GM19240 (cell line): ENCODE data around the gene PLA2G12A.

ENCODE experiments used
- DNase-seq: peaks from one replicate; pipeline ENCODE4 v3.0.0; 2011; ENCODE audit warnings: low spot score; ENCODE audit not compliant: insufficient read length

The PLA2G12A gene

DNA sequence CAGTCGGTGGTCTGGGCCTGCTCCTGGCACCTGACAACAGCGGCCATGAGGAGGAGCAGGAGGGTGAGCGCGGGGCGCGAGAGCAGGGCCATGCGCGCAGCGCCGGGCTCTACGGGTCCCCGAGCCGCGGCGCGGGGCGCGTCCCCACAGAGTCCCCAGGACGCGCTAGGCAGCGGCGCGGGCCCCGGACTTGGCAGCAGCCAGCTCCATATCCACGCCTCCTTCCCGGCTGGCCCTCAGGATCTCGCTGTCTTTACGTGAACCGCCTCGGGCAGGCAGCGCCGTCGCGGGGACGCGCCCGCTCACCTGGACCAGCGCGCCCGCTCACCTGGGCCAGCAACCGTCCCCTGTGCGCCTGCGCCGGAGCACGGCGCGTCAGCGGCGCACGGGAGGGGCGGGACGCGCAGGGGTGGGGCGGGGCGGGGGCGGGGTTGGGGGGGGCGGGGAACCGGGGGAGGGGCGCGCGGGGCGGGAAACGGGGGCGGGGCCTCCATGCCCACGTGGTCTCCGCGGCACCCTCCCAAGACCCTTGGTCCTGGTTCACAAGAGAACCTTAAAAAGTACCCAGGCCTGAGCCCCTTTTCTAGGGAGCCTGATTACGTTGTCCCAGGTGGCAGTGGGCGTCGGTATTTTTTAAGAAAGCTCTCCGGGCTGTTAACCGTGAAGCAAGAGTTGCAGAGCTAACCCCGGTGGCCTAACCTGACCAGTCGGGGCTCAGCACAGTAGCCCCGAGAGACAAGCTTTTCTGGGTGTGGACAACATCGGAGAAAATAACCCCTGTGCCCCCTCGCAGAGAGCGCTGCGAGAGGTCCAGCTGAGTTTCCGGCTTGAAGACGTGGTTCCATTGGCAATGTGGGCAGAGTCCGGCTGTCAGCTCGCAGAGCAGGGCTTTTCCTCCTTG, at the start of gene PLA2G12A:
TSS of gene PLA2G12A (minus strand) at position 353 of the 901 bp plus-strand sequence. CDS start at position 92, 261 bp downstream.
- peak; percentile 53 for DNase-seq

GRCh38 chr4:109764789-109765402, 35.0 kb upstream of the PLA2G12A start:
- no peak for DNase-seq

GRCh38 chr4:109764376-109764775, 34.5 kb upstream of the PLA2G12A start:
- DNase-seq, result no peak

DNA sequence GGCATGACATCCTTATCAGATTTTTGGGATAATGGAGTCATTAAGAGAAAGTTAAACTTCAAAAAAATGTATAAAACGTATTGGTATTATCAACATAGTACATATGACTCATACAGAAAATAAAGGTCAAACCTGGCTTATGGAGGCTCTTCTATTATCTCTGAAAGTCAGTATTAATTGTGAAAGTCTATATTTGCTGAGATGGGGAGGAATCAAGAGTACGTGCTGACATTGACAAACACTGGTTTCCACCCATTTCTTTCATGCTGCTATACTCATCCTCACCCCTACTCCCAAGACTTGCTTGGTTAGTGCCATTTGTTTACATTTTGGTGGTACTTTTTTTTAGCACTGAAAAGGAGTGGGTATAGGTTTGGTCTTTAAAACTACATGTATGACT, 30.8 kb upstream of the PLA2G12A start:
- no peak for DNase-seq

GRCh38 chr4:109755656-109756055, 25.8 kb upstream of the PLA2G12A start:
- DNase-seq, result no peak

- no peak for DNase-seq
Measured at GRCh38 chr4:109754093-109754857, 24.4 kb upstream of the PLA2G12A start.

GRCh38 chr4:109752525-109752924, 22.7 kb upstream of the PLA2G12A start:
- no peak for DNase-seq

- DNase-seq, result no peak
Measured at GRCh38 chr4:109751852-109752251, 22.0 kb upstream of the PLA2G12A start.

DNA sequence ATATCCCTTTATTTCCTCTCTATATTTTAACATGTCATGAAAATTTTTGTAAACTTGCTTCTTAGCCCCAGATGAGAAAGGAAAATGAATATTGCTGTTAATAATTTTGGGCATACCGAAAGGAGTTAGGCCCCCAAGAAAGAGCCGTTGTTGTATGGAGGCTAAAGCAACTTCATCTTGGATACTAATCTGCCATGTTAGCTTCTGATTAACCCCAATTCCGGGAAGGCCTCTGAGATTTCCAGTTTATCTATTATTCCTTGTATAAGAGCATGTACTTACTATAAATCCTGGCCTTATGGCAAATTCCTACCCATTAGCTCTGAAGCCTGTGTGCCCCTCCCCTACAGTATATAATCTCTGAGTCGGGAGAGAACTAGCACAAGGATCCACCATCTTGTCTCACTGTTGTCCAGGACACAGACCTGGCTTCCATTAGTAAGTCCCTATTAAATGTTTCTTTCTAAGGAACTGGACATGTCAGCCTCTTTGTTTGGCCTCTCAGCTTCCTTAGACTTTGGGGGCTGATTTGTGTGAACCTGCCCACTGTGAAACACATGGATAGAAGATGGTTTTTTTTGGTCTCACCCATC, 20.9 kb upstream of the PLA2G12A start:
- no peak for DNase-seq

DNA sequence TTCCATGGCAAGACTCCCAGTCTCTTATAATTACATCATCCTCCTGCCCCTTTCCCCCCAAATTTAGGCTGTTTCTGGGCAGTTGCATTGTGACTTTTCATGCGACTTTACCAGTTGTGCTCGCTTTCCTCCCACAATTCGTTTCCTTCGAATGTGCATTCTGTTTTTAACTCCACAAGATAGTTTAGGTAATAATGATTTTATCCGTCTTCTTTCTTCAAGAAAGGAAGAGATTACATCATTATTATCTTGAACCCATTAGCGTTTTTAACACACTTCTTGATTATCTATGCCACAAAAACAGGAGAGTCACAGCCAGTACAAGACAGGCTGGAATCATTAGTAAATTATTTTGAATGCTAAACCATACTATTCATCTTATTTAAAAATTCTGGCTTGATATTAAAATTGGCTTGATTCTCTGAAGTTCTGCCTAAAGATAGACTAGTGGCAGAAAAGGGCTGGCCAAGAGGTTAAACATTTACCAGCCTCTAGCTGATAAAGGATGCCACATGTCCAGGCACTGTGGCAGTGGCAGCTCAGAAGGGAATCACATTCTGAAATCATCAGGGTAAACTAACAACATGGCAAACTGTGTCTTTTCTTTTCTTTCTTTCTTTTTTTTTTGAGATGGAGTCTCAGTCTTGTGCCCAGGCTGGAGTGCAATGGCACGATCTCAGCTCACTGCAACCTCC, 19.7 kb upstream of the PLA2G12A start:
- no peak for DNase-seq

- DNase-seq, result no peak
Measured at GRCh38 chr4:109748114-109748513, 18.2 kb upstream of the PLA2G12A start.

- no peak for DNase-seq
Measured at GRCh38 chr4:109746728-109747127, 16.9 kb upstream of the PLA2G12A start.

DNA sequence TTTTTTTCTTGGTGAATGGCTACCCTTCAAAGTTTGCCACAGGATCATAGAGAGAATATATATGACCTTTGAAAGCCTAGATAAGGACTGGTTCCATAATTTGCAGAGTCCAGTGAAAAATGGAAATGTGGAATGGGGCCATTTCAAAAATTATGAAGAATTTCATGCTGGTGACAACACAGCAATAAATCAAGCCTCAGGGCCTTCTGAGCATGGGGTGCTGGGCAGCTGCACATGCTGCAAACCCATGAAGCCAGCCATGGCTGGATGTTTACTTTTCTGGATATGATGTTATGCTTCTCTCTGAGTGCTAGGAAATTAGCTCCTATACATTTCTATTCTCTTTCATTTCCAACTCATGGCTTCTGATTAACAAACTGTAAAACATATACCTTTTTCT, 16.0 kb upstream of the PLA2G12A start:
- DNase-seq, result no peak

GRCh38 chr4:109739547-109739946, 9.7 kb upstream of the PLA2G12A start:
- no peak for DNase-seq

- DNase-seq, result no peak
Measured at GRCh38 chr4:109738104-109738872, 8.4 kb upstream of the PLA2G12A start.

GRCh38 chr4:109735566-109736365, 5.9 kb upstream of the PLA2G12A start:
- DNase-seq, result no peak

GRCh38 chr4:109733728-109734127, 3.9 kb upstream of the PLA2G12A start:
- no peak for DNase-seq

- no peak for DNase-seq
Measured at GRCh38 chr4:109730619-109731545, 1.0 kb upstream of the PLA2G12A start.
